Muscle layer of duodenum (tissue), 2 donors: ENCODE data around the gene DPYSL5.

Experiments used
- H3K27ac ChIP-seq: one replicate; pipeline ENCODE4 v1.7.0; 2013; ENCODE audit warnings: mild to moderate bottlenecking, low read length
- H3K27me3 ChIP-seq: one replicate; pipeline ENCODE4 v1.7.0; 2013; ENCODE audit warnings: low read depth, mild to moderate bottlenecking, control low read depth, low read length
- H3K36me3 ChIP-seq, 2 donors: one replicate each; pipeline ENCODE4 v1.7.0; 2013; ENCODE audit warnings: low read length in 2 of 2, control low read depth in 1 of 2, mild to moderate bottlenecking in 1 of 2; ENCODE audit not compliant: insufficient read depth in 2 of 2, control insufficient read depth in 1 of 2
- H3K4me1 ChIP-seq, 2 donors: one replicate each; pipeline ENCODE4 v1.7.0; 2013; ENCODE audit warnings: low read length in 2 of 2, mild to moderate bottlenecking in 2 of 2, control low read depth in 1 of 2, moderate library complexity in 1 of 2; ENCODE audit not compliant: insufficient read depth in 2 of 2, control insufficient read depth in 1 of 2
- H3K4me3 ChIP-seq, 2 donors: one replicate each; pipeline ENCODE4 v1.7.0; 2013; ENCODE audit warnings: low read length in 2 of 2, low read depth in 1 of 2, mild to moderate bottlenecking in 1 of 2
- H3K9me3 ChIP-seq, 2 donors: one replicate each; pipeline ENCODE4 v1.7.0; 2013; ENCODE audit warnings: low read length in 2 of 2, control low read depth in 1 of 2, mild to moderate bottlenecking in 1 of 2; ENCODE audit not compliant: control insufficient read depth in 1 of 2
- donor health status: healthy.

Gene DPYSL5

DNA sequence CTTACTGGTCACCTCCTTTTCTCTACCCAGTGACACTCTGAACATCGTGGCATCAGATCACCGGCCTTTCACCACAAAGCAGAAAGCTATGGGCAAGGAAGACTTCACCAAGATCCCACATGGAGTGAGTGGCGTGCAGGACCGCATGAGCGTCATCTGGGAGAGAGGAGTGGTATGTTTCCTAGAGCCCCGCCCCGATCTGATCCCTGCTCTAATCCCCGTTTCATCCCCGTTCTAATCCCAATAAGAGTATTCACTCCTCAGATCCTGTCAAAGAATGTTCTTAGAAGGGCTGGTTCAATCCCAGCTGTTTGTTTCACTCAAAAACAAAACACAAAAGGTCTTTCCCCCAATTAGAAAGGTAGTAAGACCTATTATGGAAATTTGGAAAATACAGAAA lies 92.1 kb downstream of the DPYSL5 start:
- Histone ChIP-seq H3K27ac (no peak overlapping the region), H3K36me3 (no peaks in the 10 kb centered on the region), H3K4me3 (no peak overlapping the region), H3K9me3 (no peaks in the 10 kb centered on the region), H3K27me3 (peaks cover 5% of the 10 kb centered on the region), H3K4me1 (no peaks in the 10 kb centered on the region)

DNA sequence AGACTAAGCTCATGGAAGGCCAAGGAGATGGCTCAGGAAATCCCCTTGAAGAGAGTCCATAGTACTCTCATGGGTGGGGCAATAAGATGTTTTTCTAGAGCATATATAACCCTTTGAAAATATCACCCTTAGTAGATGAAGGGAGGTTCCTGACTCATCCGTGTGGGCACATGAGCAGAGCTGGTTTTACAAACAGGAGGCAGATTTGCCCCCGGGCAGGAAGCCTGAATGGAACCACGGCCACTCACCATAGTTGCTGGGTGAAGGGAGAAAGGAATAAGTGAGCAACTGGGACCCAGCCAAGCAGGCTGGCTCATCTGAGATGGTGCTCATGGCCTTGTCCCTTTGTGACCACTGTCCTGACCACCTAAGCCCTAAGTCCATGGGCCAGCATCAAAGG lies 93.6 kb downstream of the DPYSL5 start:
- no peaks in the 10 kb centered on the region for H3K36me3 ChIP-seq
- H3K27me3 ChIP-seq, result peaks cover 5% of the 10 kb centered on the region
- H3K27ac ChIP-seq, result no peak overlapping the region
- no peaks in the 10 kb centered on the region for H3K4me1 ChIP-seq
- H3K9me3 ChIP-seq, result no peaks in the 10 kb centered on the region
- H3K4me3 ChIP-seq, result no peak overlapping the region

DNA sequence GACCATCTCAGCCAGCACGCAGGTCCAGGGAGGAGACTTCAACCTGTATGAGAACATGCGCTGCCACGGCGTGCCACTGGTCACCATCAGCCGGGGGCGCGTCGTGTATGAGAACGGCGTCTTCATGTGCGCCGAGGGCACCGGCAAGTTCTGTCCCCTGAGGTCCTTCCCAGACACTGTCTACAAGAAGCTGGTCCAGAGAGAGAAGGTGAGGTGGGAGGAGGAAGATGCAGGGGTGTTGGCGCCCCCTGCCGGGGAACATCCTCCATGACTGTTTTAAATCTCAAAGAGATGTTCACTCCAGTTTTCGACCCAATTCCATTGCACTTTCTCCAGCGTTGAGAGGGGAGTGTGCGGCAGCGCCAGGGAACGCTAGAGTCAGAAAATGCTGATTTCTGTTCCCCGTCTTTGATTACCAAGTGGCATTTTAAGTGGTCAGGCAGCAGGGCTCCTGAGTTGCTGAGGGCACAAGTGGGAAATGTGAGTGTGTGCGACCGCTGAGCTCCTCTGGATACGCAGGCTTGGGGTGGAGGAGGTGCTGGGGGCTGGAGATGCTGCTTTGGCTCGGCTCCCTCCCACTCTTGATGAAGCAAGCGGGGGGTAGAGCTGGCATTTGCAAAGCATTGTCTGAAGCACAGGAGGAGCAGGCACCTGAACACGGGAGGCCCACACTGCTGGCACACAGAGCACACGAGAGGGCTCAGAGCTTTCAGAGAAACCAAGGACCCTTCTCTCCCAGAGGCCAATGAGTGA lies 94.8 kb downstream of the DPYSL5 start:
- Histone ChIP-seq H3K4me3 (no peak overlapping the region), H3K36me3 (no peaks in the 10 kb centered on the region), H3K27me3 (peaks cover 5% of the 10 kb centered on the region)

DNA sequence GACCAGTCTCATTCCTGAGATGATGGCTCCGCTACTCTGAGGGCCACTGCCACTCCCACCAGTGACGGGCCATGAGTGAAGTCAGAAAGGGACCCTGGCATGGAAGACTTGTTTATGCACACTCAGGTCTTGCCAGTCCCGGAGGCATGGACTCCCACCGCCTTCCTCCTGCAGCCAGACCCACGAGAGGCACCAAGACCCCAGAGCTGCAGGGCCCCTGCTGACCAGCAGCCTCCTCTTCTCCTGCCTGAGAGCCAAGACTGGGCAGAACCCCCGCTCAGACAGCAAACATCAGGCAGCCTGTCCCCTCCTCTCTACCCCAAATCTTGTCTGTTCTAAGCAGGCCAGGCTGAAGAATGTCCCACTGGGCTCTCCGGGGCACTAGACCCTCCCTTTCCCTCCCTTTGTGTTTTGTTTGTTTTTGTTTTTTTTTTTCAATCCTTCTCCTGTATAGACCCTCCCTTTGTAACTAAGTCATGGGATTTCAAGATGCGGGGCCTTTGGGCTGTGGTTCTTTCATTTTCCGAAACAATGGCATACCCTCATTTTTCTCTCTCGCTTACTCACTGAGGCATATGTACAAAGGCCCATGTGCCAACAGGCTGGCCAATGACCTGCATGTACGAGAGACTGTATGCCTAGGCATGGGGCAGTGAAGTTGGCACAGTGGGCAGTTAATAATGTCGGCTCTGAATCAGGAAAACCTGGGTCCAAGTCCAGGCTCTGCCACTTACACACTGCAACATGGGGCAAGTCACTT lies 98.2 kb downstream of the DPYSL5 start:
- peaks cover 5% of the 10 kb centered on the region for H3K27me3 ChIP-seq
- H3K9me3 ChIP-seq, result no peaks in the 10 kb centered on the region
- no peaks in the 10 kb centered on the region for H3K36me3 ChIP-seq
- H3K4me1 ChIP-seq, result peaks cover 0 to 5% of the 10 kb centered on the region in 2 donors
- H3K4me3 ChIP-seq, result no peak overlapping the region
- H3K27ac ChIP-seq, result no peak overlapping the region

More for the DNA sequence above, 94.8 kb downstream of the DPYSL5 start:
- Histone ChIP-seq H3K27ac (no peak overlapping the region), H3K4me1 (peaks cover 0 to 5% of the 10 kb centered on the region in 2 donors), H3K9me3 (no peaks in the 10 kb centered on the region)

DNA sequence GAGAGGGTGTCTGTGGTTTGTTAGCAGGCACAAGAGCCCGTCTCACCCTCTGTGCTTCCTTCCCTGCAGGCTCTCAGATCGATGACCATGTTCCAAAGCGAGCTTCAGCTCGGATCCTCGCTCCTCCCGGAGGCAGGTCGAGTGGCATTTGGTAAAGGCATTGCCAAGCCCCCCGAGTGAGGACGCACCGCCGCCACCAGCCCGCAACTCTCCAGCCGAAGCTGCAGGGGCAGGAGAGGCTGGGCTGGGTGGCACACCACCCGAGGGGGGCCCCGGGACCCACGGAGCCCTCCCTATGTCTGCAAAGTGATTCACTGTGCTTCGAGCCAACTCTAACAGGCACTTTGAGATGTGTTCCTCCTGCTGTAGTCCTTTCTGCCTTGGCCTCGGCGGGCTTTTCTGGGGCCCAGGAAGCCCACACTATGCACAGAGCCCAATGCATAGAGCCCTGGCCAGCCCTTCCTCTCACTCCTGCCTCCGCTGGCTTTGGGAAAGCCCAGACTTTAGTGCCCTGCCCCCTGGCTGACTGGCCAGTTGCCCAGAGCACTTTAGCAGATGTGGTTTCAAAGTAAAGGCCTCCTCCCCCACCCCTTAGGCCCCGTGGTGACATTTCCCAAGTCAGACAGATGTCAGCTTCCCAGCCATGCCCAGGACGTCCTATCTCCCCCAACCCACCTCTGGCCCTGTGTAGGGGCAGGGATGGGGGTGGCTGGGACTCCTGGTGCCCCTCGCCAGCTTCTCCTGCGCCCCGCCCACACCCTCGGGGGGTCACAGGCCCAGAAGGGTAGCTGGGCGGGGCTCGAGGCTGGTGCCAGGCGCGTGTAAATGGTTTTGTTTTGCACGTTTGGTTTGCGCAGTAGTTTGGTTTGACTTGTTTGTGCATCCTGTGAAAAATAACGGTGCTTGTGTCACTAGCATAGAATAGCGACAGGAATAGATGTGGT lies 99.2 kb downstream of the DPYSL5 start:
- H3K4me1 ChIP-seq, result peaks cover 0 to 5% of the 10 kb centered on the region in 2 donors
- H3K9me3 ChIP-seq, result no peaks in the 10 kb centered on the region
- no peaks in the 10 kb centered on the region for H3K36me3 ChIP-seq
- no peak overlapping the region for H3K27ac ChIP-seq
- H3K4me3 ChIP-seq, result no peak overlapping the region
- peaks cover 5% of the 10 kb centered on the region for H3K27me3 ChIP-seq

DNA sequence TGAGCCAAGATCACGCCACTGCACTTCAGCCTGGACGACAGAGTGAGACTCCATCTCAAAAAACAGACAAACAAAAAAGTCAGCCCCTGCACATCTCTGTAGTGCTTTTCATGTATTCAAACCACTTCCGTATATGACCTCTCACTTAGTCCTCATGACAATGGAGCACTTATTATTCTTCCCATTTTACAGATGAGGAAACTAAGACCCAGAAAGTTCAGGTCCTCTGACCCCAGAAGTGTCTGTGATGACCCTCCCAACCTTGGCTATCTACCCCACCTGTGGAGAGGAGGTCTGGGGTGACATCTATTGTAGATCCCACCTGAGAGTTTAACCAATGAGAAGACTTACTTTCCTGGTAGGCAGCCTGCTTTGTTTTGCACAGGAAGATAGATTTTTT lies 100.9 kb downstream of the DPYSL5 start:
- H3K4me3 ChIP-seq, result no peak overlapping the region
- no peaks in the 10 kb centered on the region for H3K27me3 ChIP-seq
- H3K4me1 ChIP-seq, result peaks cover 0 to 5% of the 10 kb centered on the region in 2 donors
- no peaks in the 10 kb centered on the region for H3K9me3 ChIP-seq
- H3K36me3 ChIP-seq, result no peaks in the 10 kb centered on the region
- no peak overlapping the region for H3K27ac ChIP-seq

DNA sequence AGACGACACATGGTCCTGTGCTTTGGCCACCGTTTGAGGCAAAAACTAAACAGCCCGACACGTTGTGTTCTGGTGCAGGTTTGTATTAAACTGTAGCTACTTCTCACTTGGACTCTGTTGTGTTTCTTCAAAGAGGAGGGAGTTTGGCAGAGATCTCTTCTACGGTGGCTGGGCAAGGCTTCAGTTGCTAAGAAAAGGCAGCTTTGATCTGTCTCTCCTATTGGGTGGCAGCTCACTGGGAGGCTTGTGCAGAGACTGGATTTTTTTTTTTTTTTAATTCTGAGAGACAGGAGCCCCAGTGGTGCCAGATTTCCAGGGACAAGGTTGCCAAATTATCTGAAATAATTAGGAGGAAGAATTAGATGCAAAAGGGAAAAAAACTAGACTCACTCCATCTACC lies 102.3 kb downstream of the DPYSL5 start:
- no peak overlapping the region for H3K4me3 ChIP-seq
- H3K9me3 ChIP-seq, result no peaks in the 10 kb centered on the region
- H3K27me3 ChIP-seq, result no peaks in the 10 kb centered on the region
- H3K27ac ChIP-seq, result no peak overlapping the region
- peaks cover 0 to 5% of the 10 kb centered on the region in 2 donors for H3K4me1 ChIP-seq
- H3K36me3 ChIP-seq, result no peaks in the 10 kb centered on the region

DNA sequence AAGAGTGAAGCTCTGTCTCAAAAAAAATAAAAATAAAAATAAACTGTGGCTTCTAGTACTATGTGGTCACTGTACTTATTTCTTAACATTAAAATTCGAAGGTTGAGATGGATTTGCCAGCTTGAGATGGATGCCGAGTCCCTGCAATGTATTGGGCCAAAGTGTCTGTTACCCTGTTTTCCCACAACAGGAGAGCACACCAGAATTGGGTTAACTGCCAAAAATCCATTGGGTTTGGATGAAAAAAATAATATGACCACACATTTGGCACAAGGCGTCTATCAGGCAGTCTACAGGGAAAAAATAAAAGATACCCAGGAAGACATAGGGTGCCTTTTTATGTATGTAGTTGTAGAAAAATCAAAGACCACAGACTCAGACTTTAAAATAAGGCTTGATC lies 103.3 kb downstream of the DPYSL5 start:
- H3K36me3 ChIP-seq, result no peaks in the 10 kb centered on the region
- peaks cover 0 to 5% of the 10 kb centered on the region in 2 donors for H3K4me1 ChIP-seq
- no peak overlapping the region for H3K4me3 ChIP-seq
- no peaks in the 10 kb centered on the region for H3K27me3 ChIP-seq
- no peaks in the 10 kb centered on the region for H3K9me3 ChIP-seq
- H3K27ac ChIP-seq, result no peak overlapping the region

DNA sequence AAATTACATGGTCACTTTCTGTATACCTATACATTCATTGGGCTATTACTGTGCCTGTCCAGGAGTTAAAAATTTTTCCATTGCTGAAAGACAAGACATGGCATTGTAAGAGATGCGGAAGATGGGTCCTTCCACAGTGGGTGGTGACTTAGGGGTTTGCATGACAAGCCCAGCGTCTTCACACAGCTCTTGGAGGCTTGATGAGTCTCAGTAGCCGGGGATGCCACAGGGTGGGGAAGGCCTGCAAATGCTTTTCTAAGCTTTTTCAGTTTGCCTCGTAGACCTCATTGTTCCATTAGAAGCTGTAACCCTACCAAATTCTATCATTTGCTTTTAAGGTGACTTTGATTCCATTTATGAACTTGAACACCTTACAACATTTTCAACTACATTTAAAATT lies 104.4 kb downstream of the DPYSL5 start:
- Histone ChIP-seq H3K36me3 (no peaks in the 10 kb centered on the region), H3K27me3 (no peaks in the 10 kb centered on the region), H3K4me1 (peaks cover 0 to 2% of the 10 kb centered on the region in 2 donors), H3K9me3 (no peaks in the 10 kb centered on the region), H3K27ac (no peak overlapping the region), H3K4me3 (no peak overlapping the region)

DNA sequence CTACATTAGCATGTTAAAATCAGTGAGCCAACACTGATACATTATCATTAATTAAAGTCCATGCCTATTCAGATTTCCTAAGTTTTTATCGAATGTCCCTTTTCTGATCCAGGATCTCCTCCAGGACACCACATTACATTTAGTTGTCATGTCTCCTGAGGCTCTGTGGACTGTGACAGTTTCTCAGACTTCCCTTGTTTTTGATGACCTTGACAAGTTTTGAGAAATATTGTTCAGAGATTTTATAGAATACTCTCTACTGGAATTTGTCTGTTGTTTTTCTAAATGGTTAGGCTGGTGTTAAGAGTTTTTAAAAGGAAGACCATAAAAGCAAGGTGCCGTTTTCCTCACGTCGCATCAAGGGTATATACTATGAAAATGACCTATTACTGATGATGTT lies 106.2 kb downstream of the DPYSL5 start:
- no peaks in the 10 kb centered on the region for H3K4me1 ChIP-seq
- H3K27me3 ChIP-seq, result no peaks in the 10 kb centered on the region
- H3K9me3 ChIP-seq, result no peaks in the 10 kb centered on the region
- H3K4me3 ChIP-seq, result no peak overlapping the region
- no peak overlapping the region for H3K27ac ChIP-seq
- H3K36me3 ChIP-seq, result no peaks in the 10 kb centered on the region

DNA sequence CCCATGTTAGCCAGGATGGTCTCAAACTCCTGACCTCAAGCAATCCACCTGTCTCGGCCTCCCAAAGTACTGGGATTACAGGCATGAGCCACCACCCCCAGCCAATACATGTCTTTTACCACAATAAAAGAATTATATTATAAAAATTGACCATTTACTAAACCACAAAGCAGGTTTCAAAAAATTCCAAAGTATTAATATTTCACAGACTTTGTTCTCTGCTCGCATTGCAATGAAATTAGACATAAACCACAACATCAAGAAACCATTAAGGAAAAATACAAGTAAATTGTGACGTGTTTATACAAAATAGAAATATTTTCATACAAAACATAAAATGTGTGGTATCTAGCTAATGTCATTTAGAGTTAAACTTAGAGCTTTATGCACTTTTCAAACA lies 109.1 kb downstream of the DPYSL5 start:
- Histone ChIP-seq H3K27ac (no peak overlapping the region), H3K4me1 (peaks cover 0 to 4% of the 10 kb centered on the region in 2 donors), H3K36me3 (no peaks in the 10 kb centered on the region), H3K9me3 (no peaks in the 10 kb centered on the region), H3K4me3 (no peak overlapping the region), H3K27me3 (peaks cover 8% of the 10 kb centered on the region)
